T-cell (primary cell): ENCODE results near the gene SIGLEC6. TPM values are rescaled to one million over a fixed set of nuclear protein-coding genes. Genes with fewer than 3 reads are reported as not detected.

Experiments
- ATAC-seq, 4 experiments: fragments of 200-7000 bp in 3 of 4; fragments of 150-1000 bp in 1 of 4; cut with Tn5 transposase; replicated peaks in 1 of 4; 1 replicate in 3 of 4; 2 replicates in 1 of 4; pipeline ENCODE4 v1.10.0; 2021; ENCODE audit warnings: moderate library complexity in 3 of 4, mild to moderate bottlenecking in 2 of 4, moderate number of reproducible peaks in 1 of 4
- CTCF ChIA-PET, 2 donors: fragments of 300-600 bp; sonication (Branson Sonifier 250); formaldehyde crosslinking; loops; one replicate each; lab custom pipeline; 2022; ENCODE audit warnings: antibody characterized with exemption in 2 of 2; lab: Charles Lee
- POLR2A ChIA-PET, 2 donors: fragments of 300-600 bp; sonication (Branson Sonifier 250); formaldehyde crosslinking; loops; one replicate each; lab custom pipeline; 2022; ENCODE audit warnings: antibody characterized with exemption in 2 of 2; lab: Charles Lee
- DNase-seq, 35 experiments: peaks; one replicate each; pipeline versions ENCODE4 v3.0.0 to v3.0.0-alpha.2; 2013 to 2023
- H3K27ac ChIP-seq: one replicate; pipeline ENCODE4 v1.5.1; 2013; ENCODE audit warnings: low read length
- H3K27me3 ChIP-seq, 2 experiments: replicated peaks in 1 of 2; 1 replicate in 1 of 2; 2 replicates in 1 of 2; pipeline versions ENCODE4 v1.6.1 to v1.7.0; 2013; ENCODE audit warnings: low read length in 1 of 2, mixed read lengths in 1 of 2; ENCODE audit not compliant: control insufficient read depth in 2 of 2, insufficient read depth in 2 of 2; ENCODE audit errors: extremely low read depth in 1 of 2
- H3K36me3 ChIP-seq, 2 donors: 1 replicate in 1 of 2; 2 replicates in 1 of 2; pipeline versions ENCODE4 v1.6.1 to v1.7.0; 2013; ENCODE audit warnings: low read length in 1 of 2; ENCODE audit not compliant: control insufficient read depth in 2 of 2, insufficient read depth in 1 of 2; ENCODE audit errors: extremely low read depth in 1 of 2
- H3K4me1 ChIP-seq, 2 experiments: 1 replicate in 1 of 2; 2 replicates in 1 of 2; pipeline versions ENCODE4 v1.6.1 to v1.7.0; 2013; ENCODE audit warnings: low read length in 2 of 2, mixed read lengths in 1 of 2; ENCODE audit not compliant: insufficient read depth in 2 of 2, control insufficient read depth in 1 of 2; ENCODE audit errors: extremely low read depth in 1 of 2
- H3K4me3 ChIP-seq, 2 donors: 1 replicate in 1 of 2; 2 replicates in 1 of 2; pipeline versions ENCODE4 v1.5.1 to v1.7.0; 2013; ENCODE audit warnings: mild to moderate bottlenecking in 2 of 2, low read length in 1 of 2, moderate library complexity in 1 of 2; ENCODE audit not compliant: control insufficient read depth in 1 of 2; ENCODE audit errors: extremely low read depth in 1 of 2
- H3K9me3 ChIP-seq: 2 replicates; pipeline ENCODE4 v1.7.0; 2013
- H3K27ac Mint-ChIP-seq, 2 donors: one replicate each; pipeline ENCODE4 v1.8.0; 2020 to 2021; ENCODE audit warnings: mild to moderate bottlenecking in 2 of 2, mixed read lengths in 2 of 2
- H3K27me3 Mint-ChIP-seq, 2 donors: one replicate each; pipeline ENCODE4 v1.8.0; 2021 to 2022; ENCODE audit warnings: mixed read lengths in 2 of 2
- H3K36me3 Mint-ChIP-seq: one replicate; pipeline ENCODE4 v1.8.0; 2021; ENCODE audit warnings: mixed read lengths
- H3K4me1 Mint-ChIP-seq, 3 donors: one replicate each; pipeline ENCODE4 v1.8.0; 2020 to 2022; ENCODE audit warnings: mixed read lengths in 3 of 3, mild to moderate bottlenecking in 1 of 3
- H3K4me3 Mint-ChIP-seq, 3 donors: one replicate each; pipeline ENCODE4 v1.8.0; 2020 to 2022; ENCODE audit warnings: mild to moderate bottlenecking in 3 of 3, mixed read lengths in 3 of 3, moderate library complexity in 3 of 3
- H3K9me3 Mint-ChIP-seq, 3 donors: one replicate each; pipeline ENCODE4 v1.8.0; 2020 to 2022; ENCODE audit warnings: mixed read lengths in 3 of 3
- WGBS: methylation state at CpG from one replicate; pipeline ENCODE4 v1.1.5; 2013; ENCODE audit warnings: missing lambda C conversion rate; ENCODE audit not compliant: insufficient coverage; 5-methylcytosine and 5-hydroxymethylcytosine counted together
- total RNA-seq, 35 experiments: library from RNA in 6 of 35; stranded (reverse) in 6 of 35; fragments of 120-200 nt in 1 of 35; gene quantifications; one replicate each; pipeline versions ENCODE4 v1.2.1 to v1.2.4 and lab custom pipeline; 2013 to 2026

SIGLEC6 gene
- total RNA-seq, 5 donors from 2014 or later (not counting 1 experiment from before 2014, with no cell fraction given): 0.23 to 0.79 (median 0.64) TPM; not detected in 1

DNA sequence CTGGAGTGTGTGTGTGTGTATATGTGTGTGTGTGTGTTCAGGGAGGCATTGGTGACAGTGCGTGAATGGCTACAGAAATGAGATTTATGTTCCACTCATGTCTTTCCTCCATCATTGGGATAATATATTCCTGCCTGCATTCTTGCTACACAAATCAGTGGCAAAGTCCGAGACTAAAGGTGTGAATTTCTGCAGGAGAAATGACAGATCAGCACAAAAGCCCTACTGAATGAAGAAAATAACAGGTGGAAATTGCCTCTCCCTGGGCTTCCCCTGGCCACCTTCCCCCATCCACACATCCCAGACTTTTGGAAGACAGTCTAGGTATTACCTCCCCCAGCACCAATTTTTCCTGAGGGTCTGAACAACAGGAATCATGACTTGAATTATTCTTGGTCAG, 10.1 kb downstream of the SIGLEC6 start:
- H3K9me3 Mint-ChIP-seq: peaks cover 0 to 4% (median 0%) of the 10 kb centered on the region in 3 donors
- no peak overlapping the region for H3K4me3 Mint-ChIP-seq
- no peaks in the 10 kb centered on the region for H3K36me3 ChIP-seq
- ATAC-seq (no peak), DNase-seq (no peak)
- peaks cover 37 to 39% of the 10 kb centered on the region in 2 donors for H3K27me3 Mint-ChIP-seq
- H3K36me3 Mint-ChIP-seq: no peaks in the 10 kb centered on the region
- no peak overlapping the region for H3K27ac Mint-ChIP-seq
- no peak overlapping the region for H3K27ac ChIP-seq
- ChIA-PET CTCF (no interaction called here), POLR2A (no interaction called here)
- no CpG with 5 or more reads among the region's 2 CpGs for WGBS
- H3K9me3 ChIP-seq: no peaks in the 10 kb centered on the region
- H3K4me1 Mint-ChIP-seq: no peaks in the 10 kb centered on the region
- peaks cover 0 to 2% of the 10 kb centered on the region in 2 experiments for H3K4me1 ChIP-seq
- peaks cover 0 to 33% of the 10 kb centered on the region in 2 experiments for H3K27me3 ChIP-seq
- no peak overlapping the region for H3K4me3 ChIP-seq

GRCh38 chr19:51520728-51521127, 10.7 kb downstream of the SIGLEC6 start:
- no peak overlapping the region for H3K4me3 ChIP-seq
- DNase-seq (no peak), ATAC-seq (no peak)
- no peak overlapping the region for H3K27ac ChIP-seq
- no peaks in the 10 kb centered on the region for H3K9me3 ChIP-seq
- Mint-ChIP-seq H3K36me3 (no peaks in the 10 kb centered on the region), H3K27me3 (peaks cover 34 to 36% of the 10 kb centered on the region in 2 donors), H3K4me1 (no peaks in the 10 kb centered on the region), H3K9me3 (peaks cover 0 to 4% (median 0%) of the 10 kb centered on the region in 3 donors), H3K4me3 (no peak overlapping the region), H3K27ac (no peak overlapping the region)
- WGBS: no CpG with 5 or more reads among the region's 2 CpGs
- peaks cover 0 to 28% of the 10 kb centered on the region in 2 experiments for H3K27me3 ChIP-seq
- H3K4me1 ChIP-seq: peaks cover 0 to 2% of the 10 kb centered on the region in 2 experiments
- ChIA-PET POLR2A (no interaction called here), CTCF (no interaction called here)
- H3K36me3 ChIP-seq: no peaks in the 10 kb centered on the region

DNA sequence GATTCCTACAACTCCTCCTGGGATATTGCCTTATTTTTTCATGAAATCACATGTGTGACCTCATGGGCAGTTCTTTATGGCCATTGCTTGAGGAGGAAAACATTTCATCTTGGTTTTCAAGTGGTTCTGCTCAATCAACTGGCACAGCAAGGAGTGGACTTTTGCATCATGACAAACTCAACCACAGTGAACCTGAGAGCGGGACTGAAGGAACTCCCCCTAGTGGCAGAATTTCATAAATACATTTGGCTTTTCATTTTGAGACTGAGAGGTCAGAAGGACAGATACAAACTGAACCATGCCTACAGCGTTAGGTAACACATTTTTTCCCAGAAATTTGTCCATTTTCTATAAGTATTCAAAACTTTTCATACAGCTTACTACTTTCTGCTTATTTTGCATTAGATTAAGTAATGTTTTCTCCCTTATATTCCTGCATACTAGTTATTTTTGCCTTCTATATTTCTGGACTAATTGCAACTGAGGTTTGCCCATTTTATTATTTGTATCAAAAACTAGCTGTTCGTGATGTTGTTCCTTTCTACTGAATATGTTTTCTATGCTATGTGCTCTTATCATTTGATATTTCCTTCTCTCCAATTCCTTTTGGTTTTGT, 16.5 kb downstream of the SIGLEC6 start:
- H3K4me1 Mint-ChIP-seq: no peaks in the 10 kb centered on the region
- Histone ChIP-seq H3K9me3 (no peaks in the 10 kb centered on the region), H3K4me3 (no peak overlapping the region), H3K27me3 (peaks cover 8 to 19% of the 10 kb centered on the region in 2 experiments), H3K36me3 (no peaks in the 10 kb centered on the region), H3K27ac (no peak overlapping the region), H3K4me1 (no peaks in the 10 kb centered on the region)
- ATAC-seq: no peak
- POLR2A ChIA-PET: no interaction called here
- DNase-seq: peak in 6 of 35 experiments; percentile 2 to 69 (median 11)
- peaks cover 17 to 33% of the 10 kb centered on the region in 2 donors for H3K27me3 Mint-ChIP-seq
- H3K4me3 Mint-ChIP-seq: no peak overlapping the region
- H3K27ac Mint-ChIP-seq: no peak overlapping the region
- WGBS: 0% methylated on average over 1 of the region's 3 CpGs
- H3K9me3 Mint-ChIP-seq: peaks cover 0 to 4% (median 0%) of the 10 kb centered on the region in 3 donors
- CTCF ChIA-PET: interaction anchor here in 1 of 2 donors (0.6 to 1.7 kb wide), 5 partner anchors 9 to 93 kb away, joined by 3 to 6 read pairs (median 5); no protein-coding TSS in a partner anchor
- H3K36me3 Mint-ChIP-seq: no peaks in the 10 kb centered on the region

DNA sequence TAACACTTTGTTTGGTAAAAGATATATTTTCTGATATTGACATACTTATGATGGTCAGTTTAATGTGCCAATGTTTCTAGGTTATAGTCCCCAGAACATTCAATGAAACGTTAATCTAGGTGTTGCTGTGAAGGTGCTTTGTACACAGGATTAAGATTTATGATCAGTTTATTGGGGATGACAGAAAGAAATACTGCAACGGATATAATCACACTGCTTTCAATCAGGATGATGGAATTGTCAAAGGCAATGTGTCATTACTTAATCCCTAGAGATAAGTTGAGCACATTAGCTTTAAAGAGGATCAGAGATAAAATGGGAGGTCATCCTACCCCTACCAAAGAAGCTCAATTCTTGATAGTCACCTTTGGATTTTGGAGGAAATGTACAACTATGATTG, 17.5 kb downstream of the SIGLEC6 start:
- Histone ChIP-seq H3K9me3 (no peaks in the 10 kb centered on the region), H3K4me3 (no peak overlapping the region), H3K27ac (no peak overlapping the region), H3K4me1 (no peaks in the 10 kb centered on the region), H3K36me3 (no peaks in the 10 kb centered on the region), H3K27me3 (peaks cover 8 to 24% of the 10 kb centered on the region in 2 experiments)
- no peak for ATAC-seq
- Mint-ChIP-seq H3K36me3 (no peaks in the 10 kb centered on the region), H3K4me1 (no peaks in the 10 kb centered on the region), H3K27me3 (peaks cover 14 to 32% of the 10 kb centered on the region in 2 donors), H3K9me3 (peaks cover 0 to 4% (median 0%) of the 10 kb centered on the region in 3 donors), H3K4me3 (no peak overlapping the region), H3K27ac (no peak overlapping the region)
- CTCF ChIA-PET: interaction anchor here in 1 of 2 donors (0.7 to 1.0 kb wide), 2 partner anchors 37 to 39 kb away, joined by 3 read pairs; no protein-coding TSS in a partner anchor
- POLR2A ChIA-PET: no interaction called here
- no CpG with 5 or more reads among the region's 2 CpGs for WGBS
- DNase-seq: no peak

GRCh38 chr19:51511353-51511752, 20.1 kb downstream of the SIGLEC6 start:
- no peaks in the 10 kb centered on the region for H3K4me1 Mint-ChIP-seq
- no peaks in the 10 kb centered on the region for H3K9me3 Mint-ChIP-seq
- no peaks in the 10 kb centered on the region for H3K9me3 ChIP-seq
- no peaks in the 10 kb centered on the region for H3K4me1 ChIP-seq
- peaks cover 9 to 24% of the 10 kb centered on the region in 2 donors for H3K27me3 Mint-ChIP-seq
- H3K27ac ChIP-seq: no peak overlapping the region
- WGBS: 29% methylated on average over 5 of the region's 6 CpGs
- no peaks in the 10 kb centered on the region for H3K36me3 ChIP-seq
- H3K36me3 Mint-ChIP-seq: no peaks in the 10 kb centered on the region
- no peak overlapping the region for H3K27ac Mint-ChIP-seq
- peaks cover 8 to 24% of the 10 kb centered on the region in 2 experiments for H3K27me3 ChIP-seq
- ATAC-seq (no peak), DNase-seq (peak in 1 of 35 experiments; percentile 2)
- H3K4me3 Mint-ChIP-seq: no peak overlapping the region
- ChIA-PET POLR2A (no interaction called here), CTCF (interaction anchor here in 1 of 2 donors (0.7 kb wide), 1 partner anchor 37 kb away, joined by 3 read pairs; no protein-coding TSS in a partner anchor)
- H3K4me3 ChIP-seq: no peak overlapping the region

GRCh38 chr19:51509823-51510660, 21.4 kb downstream of the SIGLEC6 start:
- ATAC-seq: no peak

More at GRCh38 chr19:51509823-51510660, 21.4 kb downstream of the SIGLEC6 start:
- Histone ChIP-seq H3K9me3 (no peaks in the 10 kb centered on the region), H3K4me3 (no peak overlapping the region), H3K27me3 (peaks cover 8 to 24% of the 10 kb centered on the region in 2 experiments), H3K4me1 (no peaks in the 10 kb centered on the region), H3K27ac (no peak overlapping the region), H3K36me3 (no peaks in the 10 kb centered on the region)
- Mint-ChIP-seq H3K9me3 (no peaks in the 10 kb centered on the region), H3K27ac (no peak overlapping the region), H3K27me3 (peaks cover 9 to 24% of the 10 kb centered on the region in 2 donors), H3K4me1 (no peaks in the 10 kb centered on the region), H3K4me3 (no peak overlapping the region), H3K36me3 (no peaks in the 10 kb centered on the region)
- no peak for DNase-seq
- ChIA-PET CTCF (no interaction called here), POLR2A (no interaction called here)
- WGBS: 79% methylated on average over 3 of the region's 7 CpGs
